ENCODE results near the gene KIAA0825. TPM values are rescaled to one million over a fixed set of nuclear protein-coding genes. Genes with fewer than 3 reads are reported as not detected.

The KIAA0825 gene
- total and polyA plus RNA-seq, 2 of the 8 experiments (the other 6 are each of a cell fraction or from before 2014, with no cell fraction given): 0.60 to 1.0 TPM

- POLR2A ChIA-PET (ENCODE audit: partially characterized antibody): interaction anchor here (1.0 kb wide), 1 partner anchor 45 kb away, joined by 3 read pairs; no protein-coding TSS in a partner anchor
- Histone ChIP-seq H3K4me2 (ENCODE audit: insufficient read depth in 1 of 2, low read depth in 2 of 2, low read length in 2 of 2) (no peak overlapping the region), H3K27ac (ENCODE audit: low read depth, low read length) (no peak overlapping the region), H4K20me1 (replicated peaks in 1 of 2; ENCODE audit: control insufficient read depth in 1 of 2, insufficient read depth in 2 of 2, low read length in 2 of 2) (no peaks in the 10 kb centered on the region), H2BK5ac (ENCODE audit: low read depth, low read length) (no peak overlapping the region), H3K23ac (ENCODE audit: insufficient read length) (no peak overlapping the region), H2BK120ac (replicated peaks; ENCODE audit: low read depth, low read length) (no peak overlapping the region), H4K8ac (ENCODE audit: extremely low read depth, insufficient read depth, low read length) (no peak overlapping the region), H3K23me2 (ENCODE audit: low read depth, low read length) (no peaks in the 10 kb centered on the region), H4K91ac (replicated peaks; ENCODE audit: insufficient read length, low read length) (no peak overlapping the region), H2BK12ac (ENCODE audit: low read depth, low read length) (no peak overlapping the region), H3K9ac (replicated peaks in 1 of 4; ENCODE audit: extremely low read depth in 1 of 4, low read depth in 3 of 4, low read length in 3 of 4) (no peak overlapping the region), H3K14ac (ENCODE audit: insufficient read length) (no peak overlapping the region), H3K36me3 (ENCODE audit: control insufficient read depth in 2 of 4, insufficient read depth in 4 of 4, low read length in 3 of 4) (no peaks in the 10 kb centered on the region), H4K5ac (ENCODE audit: insufficient read length, low read depth, low read length) (no peak overlapping the region), H3K9me3 (ENCODE audit: insufficient read depth in 2 of 2, low read depth in 1 of 2, low read length in 1 of 2) (no peaks in the 10 kb centered on the region), H2BK15ac (ENCODE audit: low read length) (no peak overlapping the region), H3K79me1 (ENCODE audit: low read depth, low read length) (no peaks in the 10 kb centered on the region), H2BK20ac (ENCODE audit: low read length) (no peak overlapping the region), H3K27me3 (replicated peaks in 1 of 4; ENCODE audit: control insufficient read depth in 3 of 4, extremely low read depth in 1 of 4, insufficient read depth in 3 of 4, low read length in 3 of 4) (no peaks in the 10 kb centered on the region), H3K18ac (ENCODE audit: extremely low read depth, low read length) (no peak overlapping the region), H2AK5ac (ENCODE audit: low read depth, low read length) (no peak overlapping the region), H3K79me2 (ENCODE audit: control insufficient read depth in 1 of 2, insufficient read depth in 2 of 2, low read length in 2 of 2) (no peaks in the 10 kb centered on the region), H2AFZ (ENCODE audit: low read length) (no peak overlapping the region), H3K56ac (replicated peaks; ENCODE audit: insufficient read length, low read depth, low read length) (no peak overlapping the region), H3K4ac (replicated peaks; ENCODE audit: insufficient read length, low read depth, low read length) (no peak overlapping the region), H3K4me3 (ENCODE audit: extremely low read depth in 1 of 4, insufficient read depth in 2 of 4, low read depth in 3 of 4, low read length in 4 of 4) (no peak overlapping the region), H3K4me1 (replicated peaks in 1 of 4; ENCODE audit: control insufficient read depth in 3 of 4, insufficient read depth in 4 of 4, low read length in 3 of 4) (no peaks in the 10 kb centered on the region)
- no peak for DNase-seq (ENCODE audit: low read depth in 1 of 2, low spot score in 2 of 2)
- WGBS, 2 experiments (ENCODE audit: extremely low coverage in 1 of 2, insufficient coverage in 1 of 2, insufficient read length in 1 of 2, insufficient replicate concordance in 2 of 2, low coverage in 1 of 2, low lambda C conversion rate in 2 of 2, missing lambda C conversion rate in 1 of 2): 92% methylated on average over 4 of the region's 4 CpGs; no CpG with 5 or more reads in 1 of the 2 experiments
- CTCF ChIA-PET (ENCODE audit: partially characterized antibody): no interaction called here
- FAIRE-seq: no peak
- no peak for TF ChIP-seq NANOG (IDR thresholded peaks at IDR 0.05; ENCODE audit: insufficient read depth, low read depth, low read length, poor library complexity, severe bottlenecking)
- TF ChIP-seq POU5F1 (IDR thresholded peaks at IDR 0.05; ENCODE audit: low read depth, low read length): no peak
- no peak for TF ChIP-seq EP300 (IDR thresholded peaks at IDR 0.05; ENCODE audit: borderline replicate concordance in 1 of 2, low read depth in 2 of 2, low read length in 2 of 2)
- TF ChIP-seq RFX5 (IDR thresholded peaks at IDR 0.05; ENCODE audit: borderline replicate concordance, low read depth, low read length): no peak
- TF ChIP-seq GABPA (IDR thresholded peaks at IDR 0.05; ENCODE audit: borderline replicate concordance, insufficient read depth, low read length): no peak
- TF ChIP-seq CTBP2 (IDR thresholded peaks at IDR 0.05; ENCODE audit: borderline replicate concordance, insufficient read depth, insufficient read length, low read length): no peak
- no peak for TF ChIP-seq SAP30 (IDR thresholded peaks at IDR 0.05; ENCODE audit: insufficient read depth, insufficient replicate concordance, low read length)
- no peak for TF ChIP-seq MAFK (IDR thresholded peaks at IDR 0.05; ENCODE audit: low read depth, low read length)
- no peak for TF ChIP-seq JUN (IDR thresholded peaks at IDR 0.05; ENCODE audit: low read depth, low read length)
- TF ChIP-seq NRF1 (IDR thresholded peaks at IDR 0.05; ENCODE audit: low read depth, low read length): no peak
- TF ChIP-seq RNF2 (IDR thresholded peaks at IDR 0.05; ENCODE audit: borderline replicate concordance, low read depth, low read length, missing control alignments, poor library complexity, severe bottlenecking): no peak
- no peak for TF ChIP-seq SIRT6 (IDR thresholded peaks at IDR 0.05; ENCODE audit: low read length)
Measured at GRCh38 chr5:94407023-94407422, 211.4 kb downstream of the KIAA0825 start.
